H9 (cell line): ENCODE data around the gene ZCCHC7. TPM values are rescaled to one million over a fixed set of nuclear protein-coding genes. Genes with fewer than 3 reads are reported as not detected.

ENCODE experiments used
- DNase-seq: peaks from one replicate; pipeline ENCODE4 v3.0.0-alpha.2; 2017
- H2AFZ ChIP-seq: one replicate; pipeline ENCODE4 v1.6.1; 2013; ENCODE audit warnings: mild to moderate bottlenecking, low read length, control low read depth, moderate library complexity
- H2AK5ac ChIP-seq: 2 replicates; pipeline ENCODE4 v1.6.1; 2013; ENCODE audit warnings: low read length, control low read depth, mixed read lengths; ENCODE audit not compliant: insufficient read length
- H2BK120ac ChIP-seq: one replicate; pipeline ENCODE4 v1.6.1; 2013; ENCODE audit warnings: low read depth, mild to moderate bottlenecking, low read length, control low read depth, inconsistent platforms; ENCODE audit not compliant: poor library complexity, severe bottlenecking
- H2BK12ac ChIP-seq: 2 replicates; pipeline ENCODE4 v1.6.1; 2013; ENCODE audit warnings: low read length, control low read depth, mixed read lengths, low read depth; ENCODE audit not compliant: insufficient read length
- H2BK15ac ChIP-seq: 2 replicates; pipeline ENCODE4 v1.6.1; 2013; ENCODE audit warnings: low read depth, low read length, control low read depth
- H2BK20ac ChIP-seq: one replicate; pipeline ENCODE4 v1.6.1; 2013; ENCODE audit warnings: low read depth, mild to moderate bottlenecking, low read length, control low read depth, inconsistent platforms; ENCODE audit not compliant: poor library complexity, severe bottlenecking
- H2BK5ac ChIP-seq: 2 replicates; pipeline ENCODE4 v1.6.1; 2013; ENCODE audit warnings: low read length, control low read depth, mixed read lengths; ENCODE audit not compliant: insufficient read length
- H3K14ac ChIP-seq: 2 replicates; pipeline ENCODE4 v1.6.1; 2013; ENCODE audit warnings: low read length, control low read depth; ENCODE audit not compliant: insufficient read depth
- H3K18ac ChIP-seq: 2 replicates; pipeline ENCODE4 v1.6.1; 2013; ENCODE audit warnings: low read depth, mild to moderate bottlenecking, mixed read lengths, low read length, control low read depth; ENCODE audit not compliant: insufficient read length
- H3K23ac ChIP-seq: 2 replicates; pipeline ENCODE4 v1.6.1; 2013; ENCODE audit warnings: low read length, control low read depth, mixed read lengths, low read depth; ENCODE audit not compliant: insufficient read length
- H3K23me2 ChIP-seq: 2 replicates; pipeline ENCODE4 v1.6.1; 2013; ENCODE audit warnings: low read depth, mild to moderate bottlenecking, mixed read lengths, low read length, control low read depth; ENCODE audit not compliant: insufficient read length, poor library complexity, severe bottlenecking
- H3K27ac ChIP-seq: 2 replicates; pipeline ENCODE4 v1.5.1; 2013; ENCODE audit warnings: low read length, control low read depth, mixed read lengths, low read depth; ENCODE audit not compliant: insufficient read length
- H3K27me3 ChIP-seq: 2 replicates; pipeline ENCODE4 v1.6.1; 2013; ENCODE audit warnings: low read length, control low read depth, inconsistent platforms; ENCODE audit not compliant: insufficient read depth
- H3K4ac ChIP-seq: 2 replicates; pipeline ENCODE4 v1.6.1; 2013; ENCODE audit warnings: low read depth, mild to moderate bottlenecking, control low read depth, inconsistent platforms, low read length, moderate library complexity
- H3K4me1 ChIP-seq: 2 replicates; pipeline ENCODE4 v1.6.1; 2013; ENCODE audit warnings: low read length, control low read depth, inconsistent platforms; ENCODE audit not compliant: insufficient read depth
- H3K4me2 ChIP-seq: 2 replicates; pipeline ENCODE4 v1.6.1; 2013; ENCODE audit warnings: low read length, control low read depth, mixed read lengths; ENCODE audit not compliant: insufficient read length, insufficient read depth
- H3K56ac ChIP-seq: 2 replicates; pipeline ENCODE4 v1.6.1; 2013; ENCODE audit warnings: low read depth, mild to moderate bottlenecking, mixed read lengths, low read length, control low read depth; ENCODE audit not compliant: insufficient read length
- H3K79me1 ChIP-seq: 2 replicates; pipeline ENCODE4 v1.6.1; 2013; ENCODE audit warnings: low read depth, mild to moderate bottlenecking, moderate library complexity, low read length, control low read depth, inconsistent platforms; ENCODE audit not compliant: insufficient read depth, poor library complexity, severe bottlenecking
- H3K79me2 ChIP-seq: 2 replicates; pipeline ENCODE4 v1.6.1; 2013; ENCODE audit warnings: low read length, control low read depth, inconsistent platforms; ENCODE audit not compliant: insufficient read depth
- H3K9ac ChIP-seq: 2 replicates; pipeline ENCODE4 v1.6.1; 2013; ENCODE audit warnings: low read length, control low read depth, mixed read lengths; ENCODE audit not compliant: insufficient read length; ENCODE audit errors: extremely low read depth
- H3K9me3 ChIP-seq: one replicate; pipeline ENCODE4 v1.6.1; 2013; ENCODE audit warnings: low read depth, low read length, inconsistent platforms; ENCODE audit not compliant: control insufficient read depth
- H3T11ph ChIP-seq: one replicate; pipeline ENCODE4 v1.6.1; 2013; ENCODE audit warnings: mild to moderate bottlenecking, low read length, control low read depth, inconsistent platforms
- H4K20me1 ChIP-seq: one replicate; pipeline ENCODE4 v1.6.1; 2013; ENCODE audit not compliant: control insufficient read depth, insufficient read length, insufficient read depth
- H4K5ac ChIP-seq: 2 replicates; pipeline ENCODE4 v1.6.1; 2013; ENCODE audit warnings: low read depth, mild to moderate bottlenecking, mixed read lengths, low read length, control low read depth; ENCODE audit not compliant: insufficient read length
- H4K8ac ChIP-seq: replicated peaks from 2 replicates; pipeline ENCODE4 v1.6.1; 2013; ENCODE audit warnings: low read length, control low read depth, mixed read lengths, low read depth; ENCODE audit not compliant: insufficient read length
- H4K91ac ChIP-seq: 2 replicates; pipeline ENCODE4 v1.6.1; 2013; ENCODE audit warnings: low read depth, mild to moderate bottlenecking, moderate library complexity, mixed read lengths, low read length, control low read depth; ENCODE audit not compliant: insufficient read length
- H3K27ac Mint-ChIP-seq, 3 experiments: 2 replicates in 2 of 3; 3 replicates in 1 of 3; pipeline ENCODE4 v1.8.0; 2020 to 2021; ENCODE audit warnings: mixed read lengths in 3 of 3, mild to moderate bottlenecking in 1 of 3, moderate library complexity in 1 of 3
- H3K27me3 Mint-ChIP-seq: 2 replicates; pipeline ENCODE4 v1.8.0; 2021; ENCODE audit warnings: low read depth, mild to moderate bottlenecking, moderate library complexity, mixed read lengths
- H3K36me3 Mint-ChIP-seq, 3 experiments: 2 replicates in 2 of 3; 3 replicates in 1 of 3; pipeline ENCODE4 v1.8.0; 2020 to 2021; ENCODE audit warnings: low read depth in 3 of 3, mixed read lengths in 3 of 3; ENCODE audit not compliant: insufficient read depth in 1 of 3
- H3K4me1 Mint-ChIP-seq, 2 experiments: 2 replicates each; pipeline ENCODE4 v1.8.0; 2020; ENCODE audit warnings: mixed read lengths in 2 of 2
- H3K4me3 Mint-ChIP-seq, 2 experiments: 2 replicates in 1 of 2; 3 replicates in 1 of 2; pipeline ENCODE4 v1.8.0; 2020 to 2021; ENCODE audit warnings: mild to moderate bottlenecking in 2 of 2, mixed read lengths in 2 of 2, moderate library complexity in 1 of 2
- H3K9me3 Mint-ChIP-seq, 2 experiments: 2 replicates in 1 of 2; 3 replicates in 1 of 2; pipeline ENCODE4 v1.8.0; 2020; ENCODE audit warnings: mild to moderate bottlenecking in 2 of 2, mixed read lengths in 2 of 2, moderate library complexity in 1 of 2
- WGBS: extraction: QIAGEN DNeasy Blood & Tissue Kit; methylation state at CpG from one replicate; pipeline ENCODE4 v1.1.7; 2013; ENCODE audit warnings: missing lambda C conversion rate, low lambda C conversion rate, mixed read lengths; ENCODE audit not compliant: insufficient read length; ENCODE audit errors: extremely low coverage; 5-methylcytosine and 5-hydroxymethylcytosine counted together
- total RNA-seq: library from RNA; stranded (reverse); gene quantifications from 2 replicates; pipeline ENCODE4 v1.2.1, GENCODE V29; 2021
- TF ChIP-seq, protein P1 (sequence below): fragments of 200-600 bp; sonication (generic); conservative IDR thresholded peaks from 3 replicates; pipeline ENCODE4 v1.8.0; 2021; ENCODE audit warnings: antibody characterized with exemption, mild to moderate bottlenecking

Gene ZCCHC7
- total RNA-seq, 1 experiment from 2014 or later = 20.3 TPM

GRCh38 chr9:37178742-37179141, 58.4 kb downstream of the ZCCHC7 start:
- Histone ChIP-seq H2AK5ac (no peak overlapping the region), H2BK12ac (no peak overlapping the region), H2BK15ac (no peak overlapping the region), H3K4ac (no peak overlapping the region), H3T11ph (no peak overlapping the region), H3K23me2 (no peaks in the 10 kb centered on the region), H3K79me1 (no peaks in the 10 kb centered on the region), H3K4me1 (no peaks in the 10 kb centered on the region), H3K79me2 (no peaks in the 10 kb centered on the region), H4K5ac (no peak overlapping the region), H2BK5ac (no peak overlapping the region), H4K8ac (no peak overlapping the region), H2AFZ (no peak overlapping the region), H3K23ac (no peak overlapping the region), H3K9me3 (no peaks in the 10 kb centered on the region), H3K27ac (no peak overlapping the region), H3K27me3 (no peaks in the 10 kb centered on the region), H2BK120ac (no peak overlapping the region), H3K18ac (no peak overlapping the region), H3K9ac (no peak overlapping the region), H3K56ac (no peak overlapping the region), H2BK20ac (no peak overlapping the region), H4K20me1 (no peaks in the 10 kb centered on the region), H3K4me2 (no peak overlapping the region), H3K14ac (no peak overlapping the region), H4K91ac (no peak overlapping the region)
- Mint-ChIP-seq H3K27ac (no peak overlapping the region; a peak in 1 of 7 replicates), H3K36me3 (peaks cover 3 to 7% (median 6%) of the 10 kb centered on the region in 3 experiments; a peak in 5 of 7 replicates), H3K4me3 (no peak overlapping the region), H3K27me3 (no peaks in the 10 kb centered on the region), H3K9me3 (no peaks in the 10 kb centered on the region), H3K4me1 (peaks cover 9 to 12% of the 10 kb centered on the region in 2 experiments)
- TF ChIP-seq, protein P1, sequence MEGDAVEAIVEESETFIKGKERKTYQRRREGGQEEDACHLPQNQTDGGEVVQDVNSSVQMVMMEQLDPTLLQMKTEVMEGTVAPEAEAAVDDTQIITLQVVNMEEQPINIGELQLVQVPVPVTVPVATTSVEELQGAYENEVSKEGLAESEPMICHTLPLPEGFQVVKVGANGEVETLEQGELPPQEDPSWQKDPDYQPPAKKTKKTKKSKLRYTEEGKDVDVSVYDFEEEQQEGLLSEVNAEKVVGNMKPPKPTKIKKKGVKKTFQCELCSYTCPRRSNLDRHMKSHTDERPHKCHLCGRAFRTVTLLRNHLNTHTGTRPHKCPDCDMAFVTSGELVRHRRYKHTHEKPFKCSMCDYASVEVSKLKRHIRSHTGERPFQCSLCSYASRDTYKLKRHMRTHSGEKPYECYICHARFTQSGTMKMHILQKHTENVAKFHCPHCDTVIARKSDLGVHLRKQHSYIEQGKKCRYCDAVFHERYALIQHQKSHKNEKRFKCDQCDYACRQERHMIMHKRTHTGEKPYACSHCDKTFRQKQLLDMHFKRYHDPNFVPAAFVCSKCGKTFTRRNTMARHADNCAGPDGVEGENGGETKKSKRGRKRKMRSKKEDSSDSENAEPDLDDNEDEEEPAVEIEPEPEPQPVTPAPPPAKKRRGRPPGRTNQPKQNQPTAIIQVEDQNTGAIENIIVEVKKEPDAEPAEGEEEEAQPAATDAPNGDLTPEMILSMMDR = no peak
- no CpG with 5 or more reads among the region's 2 CpGs for WGBS
- no peak for DNase-seq
